RCC 7860 (cell line): ENCODE results near the gene GPER1.
"Not testable (repeated sequence)": the region's sequence is repeated elsewhere in the genome, so short reads cannot be mapped to it uniquely, and the experiment has no call there.

ENCODE experiments used
- DNase-seq: peaks from one replicate; pipeline ENCODE4 v3.0.0-alpha.2; 2015; ENCODE audit warnings: low spot score
- FAIRE-seq: peaks from 2 replicates; lab custom pipeline; 2012; peaks lifted over from hg19 to GRCh38; lab: Jason Lieb, UNC

The GPER1 gene

GRCh38 chr7:1140476-1141104 is 52.7 kb downstream of the GPER1 start:
- no peak for FAIRE-seq
- no peak for DNase-seq

- FAIRE-seq = no peak
- no peak for DNase-seq
Measured at GRCh38 chr7:1141651-1142050, 53.7 kb downstream of the GPER1 start.

GRCh38 chr7:1142051-1142635 is 54.2 kb downstream of the GPER1 start:
- FAIRE-seq = no peak
- DNase-seq = no peak

- DNase-seq, FAIRE-seq: not testable (repeated sequence)
Measured at GRCh38 chr7:1143031-1143430, 55.1 kb downstream of the GPER1 start.
